Natural killer cell treated with Interleukin-12 subunit alpha and Interleukin-12 subunit beta and Interleukin-15 and Interleukin-18, amount 100 ng/mL, for 72 hours (primary cell): ENCODE measurements around the gene QKI. TPM values are rescaled to one million over a fixed set of nuclear protein-coding genes. Genes with fewer than 3 reads are reported as not detected.
"Not testable (repeated sequence)": the region's sequence is repeated elsewhere in the genome, so short reads cannot be mapped to it uniquely, and the experiment has no call there.

Experiments used
- ATAC-seq, 2 donors: fragments of 150-1000 bp; cut with Tn5 transposase in 1 of 2; sonication (Bioruptor Pico), chemical (Tn5 transposase) in 1 of 2; 2 replicates each; pipeline ENCODE4 v1.10.0; 2021
- DNase-seq: peaks from one replicate; pipeline ENCODE4 v3.0.0; 2022; ENCODE audit warnings: low spot score
- H3K27ac Mint-ChIP-seq, 2 donors: 1 replicate in 1 of 2; 2 replicates in 1 of 2; pipeline ENCODE4 v1.8.0; 2022; ENCODE audit warnings: mixed read lengths in 2 of 2, mild to moderate bottlenecking in 1 of 2, moderate library complexity in 1 of 2
- H3K27me3 Mint-ChIP-seq, 2 donors: 1 replicate in 1 of 2; 2 replicates in 1 of 2; pipeline ENCODE4 v1.8.0; 2022; ENCODE audit warnings: mixed read lengths in 2 of 2
- H3K36me3 Mint-ChIP-seq: one replicate; pipeline ENCODE4 v1.8.0; 2022; ENCODE audit warnings: mixed read lengths
- H3K4me1 Mint-ChIP-seq, 2 donors: 1 replicate in 1 of 2; 2 replicates in 1 of 2; pipeline ENCODE4 v1.8.0; 2022; ENCODE audit warnings: low read depth in 2 of 2, mixed read lengths in 2 of 2, mild to moderate bottlenecking in 1 of 2
- H3K4me3 Mint-ChIP-seq: one replicate; pipeline ENCODE4 v1.8.0; 2022; ENCODE audit warnings: mixed read lengths
- H3K9me3 Mint-ChIP-seq: 2 replicates; pipeline ENCODE4 v1.8.0; 2022; ENCODE audit warnings: mixed read lengths
- total RNA-seq, 2 donors: library from RNA; stranded (reverse); gene quantifications; one replicate each; pipeline ENCODE4 v1.2.3, GENCODE V29; 2022

The QKI gene
- total RNA-seq, 2 donors from 2014 or later: 91.8 to 123 TPM

DNA sequence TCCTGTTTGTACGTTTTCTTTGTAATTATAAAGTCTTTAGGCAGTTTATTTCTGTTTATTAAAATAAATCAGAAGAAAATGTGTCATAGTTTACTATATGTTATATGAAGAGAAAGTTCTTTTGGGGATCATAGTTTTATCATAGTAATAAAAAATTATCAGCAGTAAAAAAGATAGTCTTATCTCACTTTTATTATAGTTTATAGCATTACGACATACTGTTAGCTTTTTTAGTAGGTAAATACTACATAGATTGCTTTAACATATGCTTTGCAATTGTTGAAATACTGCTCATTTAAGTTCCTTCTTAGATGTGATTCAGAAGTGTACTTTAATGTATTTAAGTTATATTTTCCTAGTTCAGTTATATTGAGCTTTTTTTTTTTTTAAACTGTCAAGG is 13.9 kb downstream of the QKI start:
- no peak for ATAC-seq
- Mint-ChIP-seq H3K27ac (no peak overlapping the region), H3K9me3 (no peaks in the 10 kb centered on the region), H3K4me3 (no peak overlapping the region), H3K4me1 (peaks cover 47 to 61% of the 10 kb centered on the region in 2 donors), H3K27me3 (no peaks in the 10 kb centered on the region), H3K36me3 (no peaks in the 10 kb centered on the region)
- DNase-seq: no peak

DNA sequence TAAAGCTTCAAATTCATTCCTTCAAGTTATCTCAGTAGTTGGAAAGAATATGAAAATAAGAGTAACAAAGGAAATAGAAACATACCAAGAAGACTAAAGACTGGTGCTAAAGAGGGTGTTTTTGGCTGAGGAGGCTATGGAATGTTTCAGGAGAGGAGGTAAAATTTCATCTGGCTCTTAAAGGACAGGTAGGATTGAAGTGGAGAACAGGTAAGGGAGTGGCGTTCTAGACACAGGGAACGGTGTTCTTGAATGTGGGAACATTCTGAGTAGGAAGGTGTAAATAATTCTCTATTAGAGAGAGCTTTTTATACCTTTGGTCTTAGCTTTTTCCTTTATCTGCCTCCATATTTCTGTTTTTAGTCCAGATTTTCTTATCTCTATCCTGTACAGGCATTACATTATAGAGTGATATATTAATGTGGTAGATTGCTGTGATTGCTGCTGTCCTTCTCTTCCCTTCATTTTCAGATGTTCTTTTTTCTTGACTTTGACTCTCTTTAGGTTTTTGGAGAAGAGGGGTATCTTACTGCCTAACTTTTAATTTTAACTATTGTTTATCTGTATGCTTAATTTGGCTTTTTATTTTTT is 15.4 kb downstream of the QKI start:
- H3K36me3 Mint-ChIP-seq: no peaks in the 10 kb centered on the region
- no peaks in the 10 kb centered on the region for H3K27me3 Mint-ChIP-seq
- no peak overlapping the region for H3K4me3 Mint-ChIP-seq
- ATAC-seq (no peak), DNase-seq (no peak)
- peaks cover 43 to 53% of the 10 kb centered on the region in 2 donors for H3K4me1 Mint-ChIP-seq
- H3K9me3 Mint-ChIP-seq: no peaks in the 10 kb centered on the region
- peak overlapping the region in 1 of 2 donors; percentile 11 for H3K27ac Mint-ChIP-seq

DNA sequence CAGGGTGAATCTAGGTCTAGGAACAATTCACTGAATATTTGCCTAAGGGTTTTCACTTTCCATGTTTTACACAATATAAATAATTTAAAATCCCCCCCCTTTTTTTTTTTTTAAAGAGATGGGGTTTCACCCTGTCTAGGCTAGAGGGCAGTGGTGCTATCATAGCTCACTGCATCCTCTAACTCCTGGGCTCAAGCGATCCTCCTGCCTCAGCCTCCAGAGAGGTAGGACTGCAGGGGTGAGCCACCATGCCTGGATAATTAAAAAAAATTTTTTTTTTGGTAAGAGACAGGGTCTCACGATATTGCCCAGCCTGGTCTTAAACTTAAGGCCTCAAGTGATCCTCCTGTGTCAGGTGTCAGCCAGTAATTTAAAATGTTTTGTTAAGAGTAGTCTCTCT is 17.8 kb downstream of the QKI start:
- peak overlapping the region in 1 of 2 donors; percentile 47 for H3K27ac Mint-ChIP-seq
- no peaks in the 10 kb centered on the region for H3K9me3 Mint-ChIP-seq
- H3K27me3 Mint-ChIP-seq: no peaks in the 10 kb centered on the region
- ATAC-seq: no peak
- H3K36me3 Mint-ChIP-seq: no peaks in the 10 kb centered on the region
- peaks cover 39 to 49% of the 10 kb centered on the region in 2 donors for H3K4me1 Mint-ChIP-seq
- no peak overlapping the region for H3K4me3 Mint-ChIP-seq
- no peak for DNase-seq

DNA sequence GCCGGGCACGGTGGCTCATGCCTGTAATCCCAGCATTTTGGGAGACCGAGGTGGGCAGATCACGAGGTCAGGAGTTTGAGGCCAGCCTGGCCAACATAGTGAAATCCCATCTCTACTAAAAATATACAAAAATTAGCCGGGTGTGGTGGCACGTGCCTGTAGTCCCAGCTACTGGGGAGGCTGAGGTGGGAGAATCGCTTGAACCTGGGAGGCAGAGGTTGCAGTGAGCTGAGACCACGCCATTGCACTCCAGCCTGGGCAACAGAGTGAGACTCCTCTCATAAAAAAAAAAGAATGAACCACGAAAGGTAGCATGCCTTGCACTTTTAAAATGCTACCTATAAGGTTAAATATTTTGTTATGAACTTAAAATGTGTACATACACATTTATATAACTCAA is 19.0 kb downstream of the QKI start:
- peak overlapping the region in 1 of 2 donors; percentile 47 for H3K27ac Mint-ChIP-seq
- not testable (repeated sequence) for H3K27me3 Mint-ChIP-seq, H3K36me3 Mint-ChIP-seq, ATAC-seq, H3K9me3 Mint-ChIP-seq, DNase-seq, H3K4me3 Mint-ChIP-seq
- H3K4me1 Mint-ChIP-seq: peaks cover 41 to 50% of the 10 kb centered on the region in 2 donors

DNA sequence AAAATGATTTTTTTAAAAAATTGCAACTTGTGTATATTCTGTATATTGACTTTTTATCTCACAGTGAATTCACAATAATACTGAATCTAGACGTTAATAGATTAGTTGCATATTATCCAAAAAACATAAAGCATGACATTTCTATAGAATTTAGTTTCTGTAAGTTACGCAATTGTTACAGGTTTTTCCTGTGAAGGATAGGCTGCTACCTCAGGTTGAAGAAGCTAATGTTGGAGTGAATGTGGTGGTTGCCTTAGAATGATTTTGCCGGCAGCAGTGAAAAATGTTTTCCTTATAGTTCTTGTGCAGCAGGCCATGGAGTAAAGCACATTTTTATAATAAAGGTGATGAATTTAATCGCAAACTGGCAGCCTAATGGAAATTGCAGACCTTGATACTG is 20.5 kb downstream of the QKI start:
- Mint-ChIP-seq H3K4me3 (no peak overlapping the region), H3K9me3 (no peaks in the 10 kb centered on the region), H3K27me3 (no peaks in the 10 kb centered on the region), H3K27ac (no peak overlapping the region), H3K36me3 (no peaks in the 10 kb centered on the region), H3K4me1 (peaks cover 43 to 49% of the 10 kb centered on the region in 2 donors)
- ATAC-seq (no peak), DNase-seq (no peak)

DNA sequence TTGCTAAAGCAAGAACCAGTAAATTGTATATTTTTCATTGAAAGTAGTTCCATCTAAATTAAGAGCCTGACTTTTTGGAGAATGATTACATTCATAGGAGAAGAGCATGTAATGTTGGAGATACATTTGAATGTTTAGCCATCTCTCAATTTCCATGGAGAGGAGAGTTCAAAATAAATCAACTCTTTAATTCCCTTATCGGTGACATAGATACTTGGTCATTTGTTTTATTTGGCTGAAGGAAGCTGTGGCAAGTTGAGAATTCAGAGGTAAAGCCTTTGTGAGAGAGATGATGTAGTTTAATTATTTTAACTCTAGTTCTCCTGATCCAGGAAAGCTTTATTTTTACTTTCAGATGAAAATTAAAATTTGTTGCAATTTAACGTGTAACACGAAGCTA is 22.3 kb downstream of the QKI start:
- no peak for ATAC-seq
- Mint-ChIP-seq H3K9me3 (no peaks in the 10 kb centered on the region), H3K27me3 (no peaks in the 10 kb centered on the region), H3K4me3 (no peak overlapping the region), H3K27ac (no peak overlapping the region), H3K36me3 (no peaks in the 10 kb centered on the region), H3K4me1 (peaks cover 46 to 54% of the 10 kb centered on the region in 2 donors)
- no peak for DNase-seq

DNA sequence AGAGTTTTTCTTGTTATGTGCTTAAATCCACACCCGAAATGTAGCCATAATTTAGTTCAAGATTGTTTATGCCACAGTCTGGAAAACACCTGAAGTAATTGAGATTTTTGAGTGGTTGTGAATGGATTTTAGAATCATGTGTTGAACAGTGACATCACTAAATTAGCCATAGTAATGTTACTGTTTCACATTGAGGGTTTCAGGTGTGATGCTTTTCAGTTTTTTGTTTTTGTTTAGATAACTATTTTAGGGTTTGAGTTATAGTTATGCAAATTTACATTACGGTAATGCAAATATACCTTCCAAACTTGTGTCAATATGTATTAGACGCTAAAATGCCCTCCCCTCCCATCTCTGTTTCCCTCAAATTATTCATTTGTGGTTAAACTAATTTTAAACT is 22.9 kb downstream of the QKI start:
- peak overlapping the region; percentile 18 for H3K4me3 Mint-ChIP-seq
- H3K27ac Mint-ChIP-seq: no peak overlapping the region
- no peaks in the 10 kb centered on the region for H3K27me3 Mint-ChIP-seq
- no peaks in the 10 kb centered on the region for H3K36me3 Mint-ChIP-seq
- H3K9me3 Mint-ChIP-seq: no peaks in the 10 kb centered on the region
- peaks cover 49 to 57% of the 10 kb centered on the region in 2 donors for H3K4me1 Mint-ChIP-seq
- ATAC-seq (no peak), DNase-seq (no peak)

DNA sequence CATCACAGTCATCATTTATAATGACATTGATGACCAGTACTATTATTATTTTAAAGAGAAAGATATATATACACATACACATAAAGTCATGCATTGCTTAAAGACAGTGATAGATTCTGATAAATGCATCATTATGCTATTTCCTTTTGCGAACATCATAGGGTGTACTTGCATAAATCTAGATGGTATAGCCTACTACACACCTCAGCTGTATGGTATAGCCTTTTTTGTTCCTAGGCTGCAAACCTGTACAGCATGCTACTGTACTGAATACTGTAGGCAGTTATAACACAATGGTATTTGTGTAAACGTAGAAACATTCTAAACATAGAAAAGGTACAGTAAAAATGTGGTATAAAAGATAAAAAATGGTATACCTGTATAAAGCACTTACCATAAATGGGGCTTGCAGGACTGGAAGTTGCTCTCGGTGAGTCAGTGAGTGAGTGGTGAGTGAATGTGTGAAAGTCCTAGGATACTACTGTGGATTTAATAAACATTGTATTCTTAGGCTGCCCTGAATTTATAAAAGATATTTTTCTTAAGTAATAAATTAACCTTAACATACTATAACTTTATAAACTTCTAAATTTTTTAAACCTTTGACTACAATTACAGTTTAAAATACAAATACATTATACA is 23.9 kb downstream of the QKI start:
- Mint-ChIP-seq H3K36me3 (no peaks in the 10 kb centered on the region), H3K27ac (no peak overlapping the region), H3K4me3 (no peak overlapping the region), H3K9me3 (no peaks in the 10 kb centered on the region), H3K27me3 (no peaks in the 10 kb centered on the region), H3K4me1 (peaks cover 47 to 53% of the 10 kb centered on the region in 2 donors)
- DNase-seq (no peak), ATAC-seq (no peak)

DNA sequence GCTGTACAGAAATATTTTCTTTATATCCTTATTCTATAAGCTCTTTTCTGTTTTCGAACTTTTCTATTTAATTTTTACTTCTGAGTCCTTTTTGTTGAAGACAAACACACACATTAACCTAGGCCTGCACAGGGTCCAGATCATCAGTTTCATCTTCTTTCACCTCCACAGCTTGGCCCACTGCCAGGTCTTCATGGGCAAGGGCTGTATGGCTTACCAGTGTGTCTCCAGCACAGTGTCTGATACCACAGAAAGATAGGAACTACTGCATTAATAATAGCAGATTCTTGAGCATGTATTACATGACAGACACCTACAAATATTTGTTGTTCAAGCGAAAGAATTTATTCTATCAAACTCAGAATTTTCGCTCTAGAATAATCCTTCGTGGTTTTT is 24.4 kb downstream of the QKI start:
- Mint-ChIP-seq H3K4me3 (peak overlapping the region; percentile 32), H3K4me1 (peaks cover 47 to 55% of the 10 kb centered on the region in 2 donors), H3K9me3 (no peaks in the 10 kb centered on the region), H3K36me3 (no peaks in the 10 kb centered on the region), H3K27ac (no peak overlapping the region), H3K27me3 (no peaks in the 10 kb centered on the region)
- DNase-seq (no peak), ATAC-seq (no peak)

DNA sequence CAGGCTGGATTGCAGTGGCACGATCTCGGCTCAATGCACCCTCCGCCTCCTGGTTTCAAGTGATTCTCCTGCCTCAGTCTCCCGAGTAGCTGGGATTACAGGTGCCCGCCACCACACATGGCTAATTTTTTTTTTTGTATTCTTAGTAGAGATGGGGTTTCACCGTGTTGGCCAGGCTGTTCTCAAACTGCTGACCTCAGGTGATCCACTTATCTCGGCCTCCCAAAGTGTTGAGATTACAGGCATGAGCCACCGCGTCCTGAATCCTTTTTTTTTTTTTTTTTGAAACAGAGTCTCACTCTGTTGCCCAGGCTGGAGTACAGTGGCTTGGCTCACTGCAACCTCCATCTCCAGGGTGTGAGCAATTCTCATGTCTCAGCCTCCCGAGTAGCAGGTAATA is 24.9 kb downstream of the QKI start:
- not testable (repeated sequence) for H3K4me3 Mint-ChIP-seq, H3K9me3 Mint-ChIP-seq, H3K27me3 Mint-ChIP-seq, DNase-seq, ATAC-seq, H3K36me3 Mint-ChIP-seq
- Mint-ChIP-seq H3K27ac (peak overlapping the region in 1 of 2 donors; percentile 1), H3K4me1 (peaks cover 49 to 56% of the 10 kb centered on the region in 2 donors)

DNA sequence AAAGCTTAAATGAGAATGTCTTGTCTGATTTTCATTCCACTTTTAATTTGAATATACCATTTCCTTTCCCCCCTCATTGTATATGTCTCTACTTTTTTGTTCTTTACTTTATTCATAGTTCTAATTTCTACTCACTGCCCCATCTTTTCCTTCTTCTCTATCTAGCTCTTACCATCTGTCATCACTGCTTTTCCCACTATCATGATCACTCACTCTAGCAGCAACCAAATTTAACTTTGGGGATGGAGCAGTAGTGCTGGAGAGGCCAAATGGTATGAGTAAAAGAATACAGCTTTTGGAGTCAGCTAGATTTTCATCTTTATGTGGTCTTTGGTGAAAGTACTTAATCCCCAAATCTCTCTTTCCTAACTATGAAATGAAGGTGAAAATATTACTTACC is 25.5 kb downstream of the QKI start:
- peaks cover 48 to 56% of the 10 kb centered on the region in 2 donors for H3K4me1 Mint-ChIP-seq
- no peak for ATAC-seq
- no peaks in the 10 kb centered on the region for H3K27me3 Mint-ChIP-seq
- H3K27ac Mint-ChIP-seq: peak overlapping the region in 1 of 2 donors; percentile 1
- no peak for DNase-seq
- H3K36me3 Mint-ChIP-seq: no peaks in the 10 kb centered on the region
- H3K4me3 Mint-ChIP-seq: no peak overlapping the region
- no peaks in the 10 kb centered on the region for H3K9me3 Mint-ChIP-seq

DNA sequence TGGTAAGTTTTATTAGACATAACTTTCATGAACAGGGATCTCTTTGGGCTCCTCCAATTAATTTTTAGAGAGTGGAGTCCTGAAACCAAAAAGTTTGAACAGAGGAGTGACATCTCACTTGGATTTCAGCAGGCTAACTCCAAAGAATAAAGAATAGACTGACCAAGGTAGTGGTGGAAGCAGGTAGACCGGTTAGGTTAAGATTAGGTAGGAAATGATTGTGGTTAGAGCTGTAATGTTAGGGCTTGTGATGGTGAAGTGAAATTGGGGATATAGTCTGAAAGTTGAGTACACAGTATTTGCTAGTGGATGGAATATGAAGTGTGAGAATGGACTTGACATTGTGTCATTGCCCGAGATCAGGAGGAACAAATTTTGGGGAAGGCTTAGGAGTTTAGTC is 27.8 kb downstream of the QKI start:
- no peak for ATAC-seq
- H3K27me3 Mint-ChIP-seq: no peaks in the 10 kb centered on the region
- peaks cover 42 to 52% of the 10 kb centered on the region in 2 donors for H3K4me1 Mint-ChIP-seq
- no peaks in the 10 kb centered on the region for H3K36me3 Mint-ChIP-seq
- no peak overlapping the region for H3K4me3 Mint-ChIP-seq
- no peak for DNase-seq
- no peak overlapping the region for H3K27ac Mint-ChIP-seq
- H3K9me3 Mint-ChIP-seq: no peaks in the 10 kb centered on the region

DNA sequence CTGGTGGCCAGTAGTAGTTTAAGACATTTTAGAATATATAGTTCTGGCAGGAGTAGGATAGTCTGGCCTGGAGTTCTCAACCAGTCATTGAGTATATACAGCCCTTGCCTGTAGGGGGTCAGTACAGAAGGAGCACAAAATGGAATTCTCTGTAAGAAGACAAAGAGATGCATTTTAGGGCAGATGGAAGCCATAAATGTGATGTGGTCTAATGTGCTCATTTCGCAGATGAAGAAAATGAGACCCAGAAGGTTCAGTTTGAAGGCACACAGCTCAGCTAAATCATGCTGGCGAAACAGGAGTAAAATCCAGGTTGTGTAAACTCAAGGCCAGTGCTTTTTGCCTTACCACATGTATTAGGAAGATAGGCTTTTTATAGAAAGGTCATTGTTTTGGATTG is 29.6 kb downstream of the QKI start:
- no peak overlapping the region for H3K4me3 Mint-ChIP-seq
- H3K27me3 Mint-ChIP-seq: no peaks in the 10 kb centered on the region
- peaks cover 31 to 44% of the 10 kb centered on the region in 2 donors for H3K4me1 Mint-ChIP-seq
- no peaks in the 10 kb centered on the region for H3K9me3 Mint-ChIP-seq
- ATAC-seq: no peak
- no peak overlapping the region for H3K27ac Mint-ChIP-seq
- DNase-seq: no peak
- H3K36me3 Mint-ChIP-seq: no peaks in the 10 kb centered on the region

DNA sequence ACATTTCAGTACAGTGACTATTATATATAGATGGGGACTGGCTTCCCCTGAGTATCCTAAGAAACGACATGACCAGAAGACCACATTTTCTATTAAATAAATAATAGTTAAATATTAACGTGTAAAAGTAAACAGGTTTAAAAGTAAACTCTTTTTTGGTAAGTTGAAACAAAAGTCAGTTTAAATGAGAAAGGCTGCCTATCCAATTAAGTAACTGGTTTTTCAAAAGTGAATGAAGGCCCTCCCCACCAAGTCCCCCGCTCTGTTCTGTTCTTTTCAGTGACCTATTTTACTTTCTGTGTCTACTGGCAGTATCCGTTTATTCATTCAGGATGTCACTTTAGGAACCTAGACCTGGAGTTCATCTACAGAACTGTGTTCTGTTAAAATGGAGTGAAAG is 32.0 kb downstream of the QKI start:
- H3K36me3 Mint-ChIP-seq: no peaks in the 10 kb centered on the region
- peaks cover 32 to 37% of the 10 kb centered on the region in 2 donors for H3K4me1 Mint-ChIP-seq
- DNase-seq (no peak), ATAC-seq (no peak)
- no peaks in the 10 kb centered on the region for H3K27me3 Mint-ChIP-seq
- H3K27ac Mint-ChIP-seq: no peak overlapping the region
- H3K4me3 Mint-ChIP-seq: no peak overlapping the region
- no peaks in the 10 kb centered on the region for H3K9me3 Mint-ChIP-seq

DNA sequence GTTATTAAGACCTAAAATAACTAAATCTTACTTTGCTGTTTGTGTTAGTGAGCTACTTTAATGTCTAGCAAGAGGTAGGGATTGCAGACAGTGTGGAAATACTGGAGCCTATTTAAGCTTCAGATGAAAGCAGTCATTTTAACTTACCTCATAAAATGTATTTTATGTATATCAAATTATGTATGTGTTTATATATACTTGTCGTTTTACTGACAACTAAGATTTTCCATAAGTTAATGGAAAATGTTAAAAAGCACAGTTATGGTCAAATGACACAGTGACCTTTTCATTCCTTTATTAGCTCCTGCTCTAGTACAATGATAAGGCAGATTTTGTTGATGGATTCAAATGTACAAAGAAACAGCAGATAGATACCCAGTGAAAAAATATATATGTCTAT is 34.6 kb downstream of the QKI start:
- no peaks in the 10 kb centered on the region for H3K36me3 Mint-ChIP-seq
- no peaks in the 10 kb centered on the region for H3K9me3 Mint-ChIP-seq
- ATAC-seq (no peak), DNase-seq (no peak)
- peaks cover 22 to 24% of the 10 kb centered on the region in 2 donors for H3K4me1 Mint-ChIP-seq
- H3K27me3 Mint-ChIP-seq: no peaks in the 10 kb centered on the region
- no peak overlapping the region for H3K27ac Mint-ChIP-seq
- no peak overlapping the region for H3K4me3 Mint-ChIP-seq
